A549 (cell line): ENCODE data around the gene AMMECR1. TPM values are rescaled to one million over a fixed set of nuclear protein-coding genes. Genes with fewer than 3 reads are reported as not detected.

Experiments used
- ATAC-seq, 2 experiments: fragments of 200-7000 bp in 1 of 2; fragments of >200 bp in 1 of 2; cut with Nextera tagmentation in 1 of 2; cut with Tn5 transposase in 1 of 2; 3 replicates each; pipeline versions ENCODE4 v1.8.0 to v1.9.1; 2018 to 2020; ENCODE audit warnings: mild to moderate bottlenecking in 1 of 2, moderate library complexity in 1 of 2
- CTCF ChIA-PET: fragments of 300-600 bp; sonication (Branson Sonifier 250); formaldehyde crosslinking; extraction: SDS; loops from one replicate; lab custom pipeline; 2021; ENCODE audit warnings: antibody characterized with exemption, inconsistent platforms; lab: Yijun Ruan, JAX
- POLR2A ChIA-PET: fragments of 350-600 bp; formaldehyde crosslinking; extraction: SDS; loops from one replicate; lab custom pipeline; 2021; ENCODE audit warnings: antibody characterized with exemption, inconsistent platforms; lab: Yijun Ruan, JAX
- DNase-seq, 2 experiments: peaks; one replicate each; pipeline versions ENCODE4 v3.0.0 to v3.0.0-alpha.2; 2011 to 2016; ENCODE audit warnings: low read depth in 1 of 2, low spot score in 1 of 2
- FAIRE-seq: peaks from 2 replicates; lab custom pipeline; 2011; peaks lifted over from hg19 to GRCh38; lab: Jason Lieb, UNC
- H3K27ac ChIP-seq, 2 experiments: fragments of >200 bp; sonication (Bioruptor Twin); formaldehyde crosslinking; 3 replicates each; pipeline ENCODE4 v1.5.1; 2016 to 2017
- H3K4me1 ChIP-seq: fragments of >200 bp; sonication (Bioruptor Twin); formaldehyde crosslinking; 3 replicates; pipeline ENCODE4 v1.6.1; 2016
- H3K4me2 ChIP-seq: fragments of >200 bp; sonication (Bioruptor Twin); formaldehyde crosslinking; 3 replicates; pipeline ENCODE4 v1.6.1; 2016
- H3K4me3 ChIP-seq: fragments of >200 bp; sonication (Bioruptor Twin); formaldehyde crosslinking; 3 replicates; pipeline ENCODE4 v1.5.1; 2016
- H3K9me3 ChIP-seq: fragments of >200 bp; sonication (Bioruptor Twin); formaldehyde crosslinking; 3 replicates; pipeline ENCODE4 v1.6.1; 2016
- BHLHE40 ChIP-seq: IDR thresholded peaks from 2 replicates; pipeline ENCODE4 v1.6.1; 2012; ENCODE audit warnings: low read depth, low read length, inconsistent platforms
- CBX8 ChIP-seq: fragments of 200-600 bp; sonication (generic); IDR thresholded peaks from 2 replicates; pipeline ENCODE4 v1.6.1; 2016
- CEBPB ChIP-seq, 2 experiments: fragments of >200 bp in 1 of 2; sonication (Bioruptor Twin) in 1 of 2; formaldehyde crosslinking in 1 of 2; IDR thresholded peaks; 2 replicates each; pipeline ENCODE4 v1.6.1; 2012 to 2016
- EHMT2 ChIP-seq: fragments of 200-600 bp; sonication (generic); IDR thresholded peaks from 2 replicates; pipeline ENCODE4 v1.6.1; 2016; ENCODE audit warnings: antibody characterized with exemption, low read depth, mild to moderate bottlenecking, moderate library complexity
- EP300 ChIP-seq, 2 experiments: fragments of >200 bp; sonication (Bioruptor Twin); formaldehyde crosslinking; IDR thresholded peaks; 2 replicates in 1 of 2; 3 replicates in 1 of 2; pipeline ENCODE4 v1.6.1; 2016 to 2017
- FOXS1 ChIP-seq: fragments of 250-450 bp; sonication (Bioruptor Pico); IDR thresholded peaks from 2 replicates; pipeline ENCODE4 v1.5.0; 2020; ENCODE audit warnings: mild to moderate bottlenecking, moderate library complexity
- HDAC2 ChIP-seq: fragments of 200-600 bp; sonication (generic); IDR thresholded peaks from 2 replicates; pipeline ENCODE4 v1.6.1; 2016
- JUN ChIP-seq, 2 experiments: fragments of >200 bp; sonication (Bioruptor Twin); formaldehyde crosslinking; IDR thresholded peaks; 2 replicates in 1 of 2; 3 replicates in 1 of 2; pipeline ENCODE4 v1.6.1; 2016 to 2017
- JUNB ChIP-seq: fragments of >200 bp; sonication (Bioruptor Twin); formaldehyde crosslinking; IDR thresholded peaks from 2 replicates; pipeline ENCODE4 v1.6.1; 2016
- KDM1A ChIP-seq: fragments of 200-600 bp; sonication (generic); IDR thresholded peaks from 2 replicates; pipeline ENCODE4 v1.6.1; 2016; ENCODE audit warnings: low read depth, mild to moderate bottlenecking
- KDM5A ChIP-seq: fragments of 200-600 bp; sonication (generic); IDR thresholded peaks from 2 replicates; pipeline ENCODE4 v1.6.1; 2016; ENCODE audit warnings: antibody characterized with exemption, mild to moderate bottlenecking
- MAFK ChIP-seq: fragments of 450-650 bp; IDR thresholded peaks from 2 replicates; pipeline ENCODE4 v1.6.1; 2014; ENCODE audit not compliant: partially characterized antibody
- NFE2L2 ChIP-seq: fragments of 150-350 bp; conservative IDR thresholded peaks from 2 replicates; pipeline ENCODE4 v1.6.1; 2014; ENCODE audit warnings: low read length
- NPAS2 ChIP-seq: fragments of 250-450 bp; sonication (Bioruptor Pico); IDR thresholded peaks from 2 replicates; pipeline ENCODE4 v1.8.0; 2022; ENCODE audit warnings: mild to moderate bottlenecking, moderate library complexity, borderline replicate concordance
- PHF8 ChIP-seq: fragments of 200-600 bp; sonication (generic); IDR thresholded peaks from 2 replicates; pipeline ENCODE4 v1.6.1; 2016; ENCODE audit warnings: low read depth, mild to moderate bottlenecking, antibody characterized with exemption, moderate library complexity, borderline replicate concordance
- RARB ChIP-seq: fragments of 250-450 bp; sonication (Bioruptor Pico); IDR thresholded peaks from 2 replicates; pipeline ENCODE4 v1.8.0; 2021; ENCODE audit warnings: mild to moderate bottlenecking, moderate library complexity
- RFX5 ChIP-seq: fragments of 450-650 bp; IDR thresholded peaks from 2 replicates; pipeline ENCODE4 v1.7.1; 2014; ENCODE audit warnings: antibody characterized with exemption, mild to moderate bottlenecking, moderate library complexity
- SMC3 ChIP-seq: fragments of >200 bp; sonication (Bioruptor Twin); formaldehyde crosslinking; IDR thresholded peaks from 3 replicates; pipeline ENCODE4 v1.6.1; 2018; ENCODE audit warnings: inconsistent platforms
- TFCP2L1 ChIP-seq: fragments of 250-450 bp; sonication (Bioruptor Pico); IDR thresholded peaks from 2 replicates; pipeline ENCODE4 v1.5.0; 2021; ENCODE audit warnings: mild to moderate bottlenecking
- WGBS: methylation state at CpG from one replicate; pipeline ENCODE4 v1.1.6; 2017; ENCODE audit errors: missing lambda C conversion rate; 5-methylcytosine and 5-hydroxymethylcytosine counted together
- polyA plus RNA-seq, 4 experiments: library from polyadenylated mRNA; depleted of rRNA in 3 of 4; stranded (reverse); fragments of >200 nt; fragmentation: RNase III in 1 of 4; extraction: RNeasy Plus Mini Kit Qiagen cat#74134 plus additional on column Dnase treatment in 1 of 4; gene quantifications; 2 replicates in 3 of 4; 3 replicates in 1 of 4; pipeline ENCODE4 v1.2.3, GENCODE V29; 2011 to 2017
- TF ChIP-seq, protein P1 (sequence below): IDR thresholded peaks from 2 replicates; pipeline ENCODE4 v1.6.1; 2012; ENCODE audit warnings: low read depth, borderline replicate concordance
- TF ChIP-seq, protein P2 (sequence below): fragments of 200-600 bp; sonication (generic); IDR thresholded peaks from 2 replicates; pipeline ENCODE4 v1.6.1; 2016; ENCODE audit warnings: antibody characterized with exemption, mild to moderate bottlenecking, moderate library complexity

AMMECR1 gene
- polyA plus RNA-seq, 2 of the 4 experiments (the other 2 are of a cell fraction), result 7.9 to 13.7 TPM

DNA sequence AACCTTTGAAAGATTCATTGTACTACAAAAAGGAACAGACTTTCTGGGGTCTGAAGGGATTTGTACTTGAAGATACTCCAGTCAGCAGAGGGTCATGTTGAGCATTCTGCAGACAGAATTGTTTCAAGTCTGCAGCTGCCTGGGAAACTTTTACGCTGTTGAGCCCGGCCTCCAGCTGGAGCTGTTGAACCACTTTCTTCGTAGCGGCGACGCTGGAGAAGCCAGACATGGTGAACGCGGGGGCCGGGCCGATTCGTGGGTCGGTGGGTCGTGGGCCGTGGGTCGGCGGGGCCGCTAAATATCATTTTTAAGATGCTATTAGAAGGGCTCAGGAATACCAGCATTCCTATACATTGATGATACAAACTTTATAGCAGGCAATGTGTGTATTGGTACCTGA is 28.8 kb upstream of the AMMECR1 start:
- 41% methylated on average over 9 of the region's 17 CpGs for WGBS
- ChIA-PET POLR2A (no interaction called here), CTCF (no interaction called here)
- H3K4me3 ChIP-seq, result no peak overlapping the region
- ATAC-seq (no peak), FAIRE-seq (no peak), DNase-seq (no peak)
- no peaks in the 10 kb centered on the region for H3K9me3 ChIP-seq
- TF ChIP-seq TFCP2L1 (CRISPR knock-in tag) (no peak), HDAC2 (no peak), RARB (no peak), PHF8 (no peak), BHLHE40 (no peak), RFX5 (no peak), MAFK (no peak), CEBPB (IDR thresholded peaks at IDR 0.05) (no peak), SMC3 (no peak)
- no peak overlapping the region for H3K4me2 ChIP-seq
- H3K27ac ChIP-seq, result no peak overlapping the region
- H3K4me1 ChIP-seq, result peaks cover 1% of the 10 kb centered on the region; the same call in 1 of the 3 replicates

GRCh38 chrX:110341189-110342035 is 23.5 kb upstream of the AMMECR1 start:
- Histone ChIP-seq H3K27ac (peak overlapping the region; percentile 71 to 80), H3K4me1 (peaks cover 12% of the 10 kb centered on the region; the same call in 2 of the 3 replicates), H3K9me3 (no peaks in the 10 kb centered on the region), H3K4me2 (peak overlapping the region; percentile 65), H3K4me3 (no peak overlapping the region)
- peak in 1 of 2 experiments; percentile 42 for DNase-seq
- 61% methylated on average over 11 of the region's 11 CpGs for WGBS
- peak; percentile 73 for FAIRE-seq
- TF ChIP-seq KDM5A (no peak), JUN (IDR thresholded peaks at IDR 0.05) (no peak), JUNB (no peak), EHMT2 (no peak), BHLHE40 (no peak), EP300 (IDR thresholded peaks at IDR 0.05) (no peak), NFE2L2 (no peak), NPAS2 (CRISPR knock-in tag) (no peak), FOXS1 (CRISPR knock-in tag) (no peak), KDM1A (no peak), CBX8 (no peak), MAFK (no peak)
- TF ChIP-seq, protein P1, sequence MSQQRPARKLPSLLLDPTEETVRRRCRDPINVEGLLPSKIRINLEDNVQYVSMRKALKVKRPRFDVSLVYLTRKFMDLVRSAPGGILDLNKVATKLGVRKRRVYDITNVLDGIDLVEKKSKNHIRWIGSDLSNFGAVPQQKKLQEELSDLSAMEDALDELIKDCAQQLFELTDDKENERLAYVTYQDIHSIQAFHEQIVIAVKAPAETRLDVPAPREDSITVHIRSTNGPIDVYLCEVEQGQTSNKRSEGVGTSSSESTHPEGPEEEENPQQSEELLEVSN, result no peak
- TF ChIP-seq, protein P2, sequence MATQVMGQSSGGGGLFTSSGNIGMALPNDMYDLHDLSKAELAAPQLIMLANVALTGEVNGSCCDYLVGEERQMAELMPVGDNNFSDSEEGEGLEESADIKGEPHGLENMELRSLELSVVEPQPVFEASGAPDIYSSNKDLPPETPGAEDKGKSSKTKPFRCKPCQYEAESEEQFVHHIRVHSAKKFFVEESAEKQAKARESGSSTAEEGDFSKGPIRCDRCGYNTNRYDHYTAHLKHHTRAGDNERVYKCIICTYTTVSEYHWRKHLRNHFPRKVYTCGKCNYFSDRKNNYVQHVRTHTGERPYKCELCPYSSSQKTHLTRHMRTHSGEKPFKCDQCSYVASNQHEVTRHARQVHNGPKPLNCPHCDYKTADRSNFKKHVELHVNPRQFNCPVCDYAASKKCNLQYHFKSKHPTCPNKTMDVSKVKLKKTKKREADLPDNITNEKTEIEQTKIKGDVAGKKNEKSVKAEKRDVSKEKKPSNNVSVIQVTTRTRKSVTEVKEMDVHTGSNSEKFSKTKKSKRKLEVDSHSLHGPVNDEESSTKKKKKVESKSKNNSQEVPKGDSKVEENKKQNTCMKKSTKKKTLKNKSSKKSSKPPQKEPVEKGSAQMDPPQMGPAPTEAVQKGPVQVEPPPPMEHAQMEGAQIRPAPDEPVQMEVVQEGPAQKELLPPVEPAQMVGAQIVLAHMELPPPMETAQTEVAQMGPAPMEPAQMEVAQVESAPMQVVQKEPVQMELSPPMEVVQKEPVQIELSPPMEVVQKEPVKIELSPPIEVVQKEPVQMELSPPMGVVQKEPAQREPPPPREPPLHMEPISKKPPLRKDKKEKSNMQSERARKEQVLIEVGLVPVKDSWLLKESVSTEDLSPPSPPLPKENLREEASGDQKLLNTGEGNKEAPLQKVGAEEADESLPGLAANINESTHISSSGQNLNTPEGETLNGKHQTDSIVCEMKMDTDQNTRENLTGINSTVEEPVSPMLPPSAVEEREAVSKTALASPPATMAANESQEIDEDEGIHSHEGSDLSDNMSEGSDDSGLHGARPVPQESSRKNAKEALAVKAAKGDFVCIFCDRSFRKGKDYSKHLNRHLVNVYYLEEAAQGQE, result no peak
- TF ChIP-seq, all 56 proteins: peak for 0
- ChIA-PET CTCF (interaction anchor here (0.6 to 1.1 kb wide), 5 partner anchors 21 to 757 kb away, joined by 3 to 4 read pairs (median 3); no protein-coding TSS in a partner anchor), POLR2A (no interaction called here)
- peak; percentile 50 to 69; a peak in 3 of 6 replicates for ATAC-seq
